Body of pancreas (tissue), 4 donors: ENCODE measurements around the gene DOCK3. TPM values are rescaled to one million over a fixed set of nuclear protein-coding genes. Genes with fewer than 3 reads are reported as not detected.

ENCODE experiments used
- ATAC-seq: fragments of 150-250 bp; one replicate; pipeline ENCODE4 v1.9.1; 2016
- DNase-seq, 4 donors: peaks; one replicate each; pipeline ENCODE4 v3.0.0-alpha.2; 2019
- H3K27ac ChIP-seq, 4 donors: fragments of 200-600 bp; sonication (generic); 1 replicate in 3 of 4; 2 replicates in 1 of 4; pipeline versions ENCODE4 v1.5.1 to v1.6.1; 2016 to 2019; ENCODE audit warnings: mild to moderate bottlenecking in 1 of 4, mixed read lengths in 1 of 4, moderate library complexity in 1 of 4
- H3K27me3 ChIP-seq, 2 donors: fragments of 200-600 bp; sonication (generic); one replicate each; pipeline ENCODE4 v1.6.0; 2016; ENCODE audit warnings: mild to moderate bottlenecking in 1 of 2
- H3K36me3 ChIP-seq, 2 donors: fragments of 200-600 bp; sonication (generic); replicated peaks in 1 of 2; 2 replicates each; pipeline ENCODE4 v1.5.1; 2016; ENCODE audit warnings: low read depth in 2 of 2; ENCODE audit not compliant: insufficient read depth in 1 of 2
- H3K4me1 ChIP-seq: fragments of 200-600 bp; sonication (generic); one replicate; pipeline ENCODE4 v1.6.0; 2016
- H3K4me3 ChIP-seq, 2 donors: fragments of 200-600 bp; sonication (generic); 1 replicate in 1 of 2; 2 replicates in 1 of 2; pipeline ENCODE4 v1.5.1; 2016 to 2019
- H3K9me3 ChIP-seq, 3 donors: fragments of 200-600 bp; sonication (generic); 1 replicate in 2 of 3; 2 replicates in 1 of 3; pipeline ENCODE4 v1.5.1; 2016
- POLR2A ChIP-seq, 3 donors: fragments of 450-650 bp; IDR thresholded peaks; one replicate each; pipeline ENCODE4 v1.6.1; 2016; ENCODE audit warnings: antibody characterized with exemption in 3 of 3, mild to moderate bottlenecking in 2 of 3
- WGBS, 2 donors: methylation state at CpG; one replicate each; pipeline ENCODE4 v1.1.5; 2017; 5-methylcytosine and 5-hydroxymethylcytosine counted together
- intact Hi-C: fragments of 100-400 bp; cut with DNase I; formaldehyde crosslinking; loops from one replicate; pipeline ENCODE4 v1.15.1; 2023
- total RNA-seq, 2 donors: library from RNA; depleted of rRNA; stranded (reverse); fragments of >200 nt; gene quantifications; one replicate each; pipeline ENCODE4 v1.1.0, GENCODE V29; 2016
- TF ChIP-seq, protein P1 (sequence below), 7 experiments: fragments of 450-650 bp in 4 of 7; fragments of 200-600 bp in 3 of 7; sonication (generic) in 3 of 7; IDR thresholded peaks; one replicate each; pipeline ENCODE4 v1.5.1; 2016 to 2019; ENCODE audit warnings: antibody characterized with exemption in 7 of 7

DOCK3 gene, protein sequence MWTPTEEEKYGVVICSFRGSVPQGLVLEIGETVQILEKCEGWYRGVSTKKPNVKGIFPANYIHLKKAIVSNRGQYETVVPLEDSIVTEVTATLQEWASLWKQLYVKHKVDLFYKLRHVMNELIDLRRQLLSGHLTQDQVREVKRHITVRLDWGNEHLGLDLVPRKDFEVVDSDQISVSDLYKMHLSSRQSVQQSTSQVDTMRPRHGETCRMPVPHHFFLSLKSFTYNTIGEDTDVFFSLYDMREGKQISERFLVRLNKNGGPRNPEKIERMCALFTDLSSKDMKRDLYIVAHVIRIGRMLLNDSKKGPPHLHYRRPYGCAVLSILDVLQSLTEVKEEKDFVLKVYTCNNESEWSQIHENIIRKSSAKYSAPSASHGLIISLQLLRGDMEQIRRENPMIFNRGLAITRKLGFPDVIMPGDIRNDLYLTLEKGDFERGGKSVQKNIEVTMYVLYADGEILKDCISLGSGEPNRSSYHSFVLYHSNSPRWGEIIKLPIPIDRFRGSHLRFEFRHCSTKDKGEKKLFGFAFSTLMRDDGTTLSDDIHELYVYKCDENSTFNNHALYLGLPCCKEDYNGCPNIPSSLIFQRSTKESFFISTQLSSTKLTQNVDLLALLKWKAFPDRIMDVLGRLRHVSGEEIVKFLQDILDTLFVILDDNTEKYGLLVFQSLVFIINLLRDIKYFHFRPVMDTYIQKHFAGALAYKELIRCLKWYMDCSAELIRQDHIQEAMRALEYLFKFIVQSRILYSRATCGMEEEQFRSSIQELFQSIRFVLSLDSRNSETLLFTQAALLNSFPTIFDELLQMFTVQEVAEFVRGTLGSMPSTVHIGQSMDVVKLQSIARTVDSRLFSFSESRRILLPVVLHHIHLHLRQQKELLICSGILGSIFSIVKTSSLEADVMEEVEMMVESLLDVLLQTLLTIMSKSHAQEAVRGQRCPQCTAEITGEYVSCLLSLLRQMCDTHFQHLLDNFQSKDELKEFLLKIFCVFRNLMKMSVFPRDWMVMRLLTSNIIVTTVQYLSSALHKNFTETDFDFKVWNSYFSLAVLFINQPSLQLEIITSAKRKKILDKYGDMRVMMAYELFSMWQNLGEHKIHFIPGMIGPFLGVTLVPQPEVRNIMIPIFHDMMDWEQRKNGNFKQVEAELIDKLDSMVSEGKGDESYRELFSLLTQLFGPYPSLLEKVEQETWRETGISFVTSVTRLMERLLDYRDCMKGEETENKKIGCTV (N-terminal part only)
- total RNA-seq = under 1 TPM in 1 of 2 donors, not detected in 1; 0.52 TPM

DNA sequence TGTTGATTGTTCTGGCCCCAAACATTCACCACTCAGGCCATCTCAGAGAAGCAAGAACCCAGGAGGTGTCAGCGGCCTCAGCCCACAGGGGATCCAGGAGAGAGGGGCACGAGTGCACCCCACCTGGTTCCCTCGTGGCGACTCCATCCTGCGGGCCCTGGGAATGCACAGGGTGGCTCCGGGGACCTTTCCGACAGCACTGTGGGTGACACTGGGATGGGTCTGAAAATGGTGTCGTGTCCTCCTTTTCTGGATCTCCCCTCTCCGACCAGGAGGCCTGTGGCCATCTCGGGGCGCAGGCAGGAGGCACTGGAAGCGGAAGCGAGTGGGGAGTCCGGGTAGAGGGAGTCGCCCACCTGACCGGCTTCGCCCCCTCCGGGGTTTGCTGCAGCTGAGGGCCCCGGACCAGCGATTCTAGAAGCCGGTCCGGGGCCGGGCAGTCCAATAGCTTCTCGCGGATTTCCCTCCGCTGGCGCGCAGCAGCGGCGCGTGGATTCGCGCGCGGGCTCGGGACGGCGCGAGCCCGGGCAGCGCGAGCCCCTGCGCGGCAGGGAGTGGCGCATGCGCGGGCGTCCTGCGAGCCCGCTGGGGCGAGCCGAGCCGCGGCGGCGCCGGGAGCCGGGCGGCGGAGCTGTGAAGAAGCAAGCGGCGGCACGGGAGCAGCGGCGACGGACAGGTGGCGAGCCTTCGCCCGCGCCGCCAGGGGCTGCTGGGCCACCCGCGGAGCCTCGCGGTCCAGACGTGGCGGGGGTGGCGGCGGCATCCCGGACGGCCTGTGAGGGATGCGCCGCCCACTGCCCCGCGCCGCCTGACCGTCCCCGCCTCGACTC is at the start of gene DOCK3:
TSS of gene DOCK3 (plus strand) at position 579 of the 830 bp plus-strand sequence. CDS start 337 bp downstream, outside the sequence.
- H3K36me3 ChIP-seq = no peaks in the 10 kb centered on the region
- ATAC-seq = peak; percentile 87
- peak; percentile 54 to 72 (median 64) for DNase-seq
- H3K9me3 ChIP-seq = no peaks in the 10 kb centered on the region
- H3K27me3 ChIP-seq = peaks cover 8 to 19% of the 10 kb centered on the region in 2 donors
- peaks cover 10% of the 10 kb centered on the region for H3K4me1 ChIP-seq
- no peak within 1 kb of the TSS for H3K4me3 ChIP-seq
- H3K27ac ChIP-seq = no peak within 1 kb of the TSS
- WGBS, 2 donors = 3 to 10% methylated on average over 2 to 89 of the region's 89 CpGs
- no peak for TF ChIP-seq POLR2A (IDR thresholded peaks at IDR 0.05)
- TF ChIP-seq, protein P1, sequence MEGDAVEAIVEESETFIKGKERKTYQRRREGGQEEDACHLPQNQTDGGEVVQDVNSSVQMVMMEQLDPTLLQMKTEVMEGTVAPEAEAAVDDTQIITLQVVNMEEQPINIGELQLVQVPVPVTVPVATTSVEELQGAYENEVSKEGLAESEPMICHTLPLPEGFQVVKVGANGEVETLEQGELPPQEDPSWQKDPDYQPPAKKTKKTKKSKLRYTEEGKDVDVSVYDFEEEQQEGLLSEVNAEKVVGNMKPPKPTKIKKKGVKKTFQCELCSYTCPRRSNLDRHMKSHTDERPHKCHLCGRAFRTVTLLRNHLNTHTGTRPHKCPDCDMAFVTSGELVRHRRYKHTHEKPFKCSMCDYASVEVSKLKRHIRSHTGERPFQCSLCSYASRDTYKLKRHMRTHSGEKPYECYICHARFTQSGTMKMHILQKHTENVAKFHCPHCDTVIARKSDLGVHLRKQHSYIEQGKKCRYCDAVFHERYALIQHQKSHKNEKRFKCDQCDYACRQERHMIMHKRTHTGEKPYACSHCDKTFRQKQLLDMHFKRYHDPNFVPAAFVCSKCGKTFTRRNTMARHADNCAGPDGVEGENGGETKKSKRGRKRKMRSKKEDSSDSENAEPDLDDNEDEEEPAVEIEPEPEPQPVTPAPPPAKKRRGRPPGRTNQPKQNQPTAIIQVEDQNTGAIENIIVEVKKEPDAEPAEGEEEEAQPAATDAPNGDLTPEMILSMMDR (IDR thresholded peaks at IDR 0.05) = no peak
- intact Hi-C loops = no loop called here

DNA sequence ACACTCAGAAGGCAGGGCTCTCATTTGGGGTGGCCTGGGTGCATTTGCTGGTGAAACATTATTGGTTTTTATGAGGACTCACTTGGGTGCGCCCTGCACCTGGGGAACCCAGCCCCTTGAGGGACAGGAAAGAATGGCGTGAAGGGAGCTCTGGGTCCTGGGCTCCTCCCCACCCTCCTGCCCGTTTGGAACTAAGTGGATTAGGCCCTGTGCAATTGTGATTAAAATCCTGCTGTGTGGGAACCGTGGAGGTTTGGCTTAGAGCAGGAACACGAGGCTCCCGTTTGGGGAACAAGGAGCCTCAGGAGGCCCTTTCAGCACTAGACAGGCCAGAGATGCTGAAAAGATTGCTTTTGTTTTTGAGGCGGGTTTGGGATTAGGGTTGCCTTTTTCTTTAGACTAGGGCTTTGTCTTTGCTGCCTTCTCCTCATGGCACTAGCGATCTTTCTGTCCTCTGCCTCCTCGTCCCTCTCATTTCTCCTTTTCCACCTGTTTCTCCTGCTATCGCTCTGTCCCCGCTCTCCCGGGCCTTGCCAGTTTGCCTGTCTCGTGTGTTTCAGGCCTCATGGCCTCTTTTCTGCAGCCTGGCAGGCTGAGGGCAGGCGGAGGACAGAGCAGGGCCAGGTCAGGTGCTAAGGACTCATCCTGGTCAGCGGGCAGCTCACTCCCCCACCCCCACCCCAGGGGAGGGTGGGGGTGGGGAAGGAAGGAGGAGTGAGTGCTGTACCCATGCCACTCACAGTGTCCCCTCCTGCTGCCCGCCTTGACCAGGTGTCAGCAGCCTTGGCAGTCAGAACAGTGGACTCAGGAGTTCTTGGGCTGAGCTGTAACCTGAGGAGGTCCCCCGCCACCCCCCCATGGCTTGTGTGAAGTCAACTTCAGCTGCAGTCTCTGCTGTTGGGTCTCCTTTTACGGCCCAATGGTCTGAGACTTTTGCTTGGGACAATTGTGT is 49.2 kb upstream of the DOCK3 start:
- Histone ChIP-seq H3K4me3 (no peak overlapping the region), H3K27me3 (no peaks in the 10 kb centered on the region), H3K36me3 (no peaks in the 10 kb centered on the region), H3K9me3 (no peaks in the 10 kb centered on the region), H3K27ac (peak overlapping the region in 1 of 4 donors; percentile 50), H3K4me1 (peaks cover 18% of the 10 kb centered on the region)
- TF ChIP-seq POLR2A (IDR thresholded peaks at IDR 0.05) = no peak
- TF ChIP-seq, protein P1 (IDR thresholded peaks at IDR 0.05) = no peak
- ATAC-seq (no peak), DNase-seq (no peak)
- intact Hi-C loops = no loop called here
- WGBS, 2 donors = 68 to 87% methylated on average over 14 of the region's 18 CpGs

DNA sequence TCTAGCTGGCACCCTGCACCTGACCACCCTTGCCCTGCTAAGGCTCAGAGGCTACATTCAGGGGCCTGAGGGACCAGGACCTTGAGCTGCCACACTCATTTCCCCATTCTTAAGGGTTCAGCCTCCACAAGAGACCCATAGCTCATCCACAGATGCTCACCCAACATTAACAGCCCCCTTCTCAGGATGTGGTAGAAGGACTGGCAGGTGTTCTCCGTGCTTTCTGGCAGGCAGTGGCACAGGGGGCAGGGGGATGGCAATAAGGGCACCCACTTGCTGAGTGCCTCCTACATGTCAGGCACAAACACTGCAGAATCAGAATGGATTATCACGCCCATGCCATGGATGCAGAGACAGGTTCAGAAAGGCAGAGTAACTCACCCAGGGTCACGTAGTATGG is 48.3 kb upstream of the DOCK3 start:
- intact Hi-C loops = no loop called here
- DNase-seq (no peak), ATAC-seq (no peak)
- H3K4me3 ChIP-seq = no peak overlapping the region
- no peaks in the 10 kb centered on the region for H3K27me3 ChIP-seq
- H3K9me3 ChIP-seq = no peaks in the 10 kb centered on the region
- H3K36me3 ChIP-seq = no peaks in the 10 kb centered on the region
- 73 to 87% methylated on average over 3 of the region's 3 CpGs for WGBS, 2 donors
- TF ChIP-seq, protein P1 (IDR thresholded peaks at IDR 0.05) = no peak
- no peak for TF ChIP-seq POLR2A (IDR thresholded peaks at IDR 0.05)
- peaks cover 17% of the 10 kb centered on the region for H3K4me1 ChIP-seq
- no peak overlapping the region for H3K27ac ChIP-seq
